Right lobe of liver (tissue), 6 donors: ENCODE data around the gene ARSG. TPM values are rescaled to one million over a fixed set of nuclear protein-coding genes. Genes with fewer than 3 reads are reported as not detected.
"Not testable (repeated sequence)": the region's sequence is repeated elsewhere in the genome, so short reads cannot be mapped to it uniquely, and the experiment has no call there.

Experiments
- ATAC-seq, 4 donors: fragments of 200-7000 bp; cut with Tn5 transposase; one replicate each; pipeline ENCODE4 v1.9.1; 2020; ENCODE audit warnings: mild to moderate bottlenecking in 4 of 4, moderate library complexity in 4 of 4
- DNase-seq, 3 donors: peaks; one replicate each; pipeline ENCODE4 v3.0.0-alpha.2; 2020
- H3K27ac ChIP-seq, 3 donors: fragments of 200-600 bp; one replicate each; pipeline ENCODE4 v1.8.0; 2022
- H3K27me3 ChIP-seq, 2 donors: fragments of 200-600 bp; one replicate each; pipeline ENCODE4 v1.8.0; 2022
- H3K36me3 ChIP-seq, 4 donors: fragments of 200-600 bp; sonication (generic) in 1 of 4; one replicate each; pipeline versions ENCODE4 v1.5.1 to v1.8.0; 2017 to 2022; ENCODE audit warnings: control low read depth in 1 of 4
- H3K4me1 ChIP-seq, 4 donors: fragments of 200-600 bp; sonication (generic) in 1 of 4; one replicate each; pipeline versions ENCODE4 v1.5.1 to v1.8.0; 2017 to 2022; ENCODE audit warnings: control low read depth in 1 of 4
- H3K4me3 ChIP-seq, 3 donors: fragments of 200-600 bp; one replicate each; pipeline ENCODE4 v1.8.0; 2022
- H3K9me3 ChIP-seq, 4 donors: fragments of 200-600 bp; sonication (generic) in 1 of 4; one replicate each; pipeline versions ENCODE4 v1.5.1 to v1.8.0; 2017 to 2022; ENCODE audit warnings: control low read depth in 1 of 4
- CTCF ChIP-seq, 4 donors: fragments of 200-600 bp in 3 of 4; fragments of 450-650 bp in 1 of 4; IDR thresholded peaks; one replicate each; pipeline versions ENCODE4 v1.5.1 to v1.8.0; 2016 to 2022; ENCODE audit warnings: antibody characterized with exemption in 4 of 4, mild to moderate bottlenecking in 2 of 4
- POLR2A ChIP-seq: fragments of 450-650 bp; IDR thresholded peaks from one replicate; pipeline ENCODE4 v1.6.1; 2017; ENCODE audit warnings: antibody characterized with exemption, mild to moderate bottlenecking
- WGBS: methylation state at CpG from one replicate; pipeline ENCODE4 v1.1.6; 2018; ENCODE audit warnings: low coverage, low lambda C conversion rate; ENCODE audit not compliant: insufficient coverage; ENCODE audit errors: missing lambda C conversion rate; 5-methylcytosine and 5-hydroxymethylcytosine counted together
- intact Hi-C, 2 donors: fragments of 100-400 bp; cut with DNase I; formaldehyde crosslinking; loops; one replicate each; pipeline versions ENCODE4 v1.11.2 to v1.14.1; 2022
- total RNA-seq, 6 experiments: library from RNA; depleted of rRNA in 2 of 6; stranded (reverse); fragments of >200 nt in 2 of 6; fragmentation: NEBNext Ultra II Directional in 3 of 6; extraction: Animal tissue kit (Norgen Biotek cat#: 25700) in 3 of 6; gene quantifications; one replicate each; pipeline versions ENCODE4 v1.1.0 to v1.2.4, GENCODE V29; 2016 to 2023
- donor health status: DM: no; HTN: yes; CAD: no.
- donor health status: DM: no; HTN: no; CAD: no.
- donor health status: DM: no; HTN: no; CAD: no.
- donor health status: DM: no; HTN: yes; CAD: no.
- donor health status: DM: no; HTN: yes; CAD: no.

Gene ARSG
- total RNA-seq, 6 experiments from 2014 or later: 1.2 to 3.3 (median 2.5) TPM

- Histone ChIP-seq H3K4me1 (no peaks in the 10 kb centered on the region), H3K9me3 (no peaks in the 10 kb centered on the region), H3K27ac (no peak overlapping the region), H3K36me3 (no peaks in the 10 kb centered on the region), H3K4me3 (no peak overlapping the region), H3K27me3 (no peaks in the 10 kb centered on the region)
- intact Hi-C loops: no loop called here
- DNase-seq (no peak), ATAC-seq (no peak)
- 80% methylated on average over 8 of the region's 13 CpGs for WGBS
- TF ChIP-seq POLR2A: no peak
- no peak for TF ChIP-seq CTCF (IDR thresholded peaks at IDR 0.05)
Measured at GRCh38 chr17:68359791-68360535, 68.7 kb downstream of the ARSG start.

GRCh38 chr17:68365469-68365868 lies 74.2 kb downstream of the ARSG start:
- H3K27ac ChIP-seq: no peak overlapping the region
- H3K9me3 ChIP-seq: no peaks in the 10 kb centered on the region
- TF ChIP-seq CTCF (IDR thresholded peaks at IDR 0.05) (no peak), POLR2A (no peak)
- no peak overlapping the region for H3K4me3 ChIP-seq
- intact Hi-C loops: no loop called here
- ATAC-seq: no peak
- no peak for DNase-seq
- H3K36me3 ChIP-seq: no peaks in the 10 kb centered on the region
- 93% methylated on average over 2 of the region's 2 CpGs for WGBS
- H3K27me3 ChIP-seq: no peaks in the 10 kb centered on the region
- H3K4me1 ChIP-seq: no peaks in the 10 kb centered on the region

- DNase-seq (no peak), ATAC-seq (no peak)
- no peaks in the 10 kb centered on the region for H3K27me3 ChIP-seq
- no peaks in the 10 kb centered on the region for H3K9me3 ChIP-seq
- H3K4me3 ChIP-seq: no peak overlapping the region
- TF ChIP-seq CTCF (IDR thresholded peaks at IDR 0.05) (no peak), POLR2A (no peak)
- H3K36me3 ChIP-seq: no peaks in the 10 kb centered on the region
- no peaks in the 10 kb centered on the region for H3K4me1 ChIP-seq
- WGBS: no CpG with 5 or more reads among the region's 5 CpGs
- no peak overlapping the region for H3K27ac ChIP-seq
- intact Hi-C loops: no loop called here
Measured at GRCh38 chr17:68368387-68368786, 77.1 kb downstream of the ARSG start.

- H3K4me1 ChIP-seq: peaks cover 2 to 33% (median 20%) of the 10 kb centered on the region in 4 donors
- no peak overlapping the region for H3K4me3 ChIP-seq
- no peaks in the 10 kb centered on the region for H3K27me3 ChIP-seq
- H3K9me3 ChIP-seq: no peaks in the 10 kb centered on the region
- ATAC-seq (no peak), DNase-seq (no peak)
- no peak overlapping the region for H3K27ac ChIP-seq
- intact Hi-C loops: no loop called here
- TF ChIP-seq POLR2A (no peak), CTCF (IDR thresholded peaks at IDR 0.05) (no peak)
- WGBS: 96% methylated on average over 7 of the region's 8 CpGs
- no peaks in the 10 kb centered on the region for H3K36me3 ChIP-seq
Measured at GRCh38 chr17:68375566-68375965, 84.3 kb downstream of the ARSG start.

- ATAC-seq, H3K27me3 ChIP-seq, intact Hi-C loops, H3K36me3 ChIP-seq, DNase-seq, H3K27ac ChIP-seq, H3K9me3 ChIP-seq, H3K4me3 ChIP-seq: not testable (repeated sequence)
- H3K4me1 ChIP-seq: peaks cover 2 to 33% (median 20%) of the 10 kb centered on the region in 4 donors
- WGBS: 88% methylated on average over 1 of the region's 2 CpGs
Measured at GRCh38 chr17:68376178-68376577, 84.9 kb downstream of the ARSG start.
